Measurements from ENCODE around the gene PECR.

PECR gene

GRCh38 chr2:216039918-216040317, 41.7 kb downstream of the PECR start:
- H3K9me3 ChIP-seq (ENCODE audit: control insufficient read depth, insufficient read depth, low read length): no peaks in the 10 kb centered on the region
- no peaks in the 10 kb centered on the region for H3K4me1 ChIP-seq (ENCODE audit: control insufficient read depth, insufficient read depth, low read length)
- no peak overlapping the region for H3K4me3 ChIP-seq (ENCODE audit: low read depth, low read length)
- H3K27me3 ChIP-seq (ENCODE audit: control insufficient read depth, insufficient read depth, low read length): no peaks in the 10 kb centered on the region
- H3K36me3 ChIP-seq (ENCODE audit: control insufficient read depth, insufficient read depth, low read length): peaks cover 4% of the 10 kb centered on the region
- no peak overlapping the region for H3K9ac ChIP-seq (ENCODE audit: low read depth, low read length)

- Histone ChIP-seq H3K4me3 (ENCODE audit: low read depth, low read length) (no peak overlapping the region), H3K9ac (ENCODE audit: low read depth, low read length) (no peak overlapping the region), H3K4me1 (ENCODE audit: control insufficient read depth, insufficient read depth, low read length) (no peaks in the 10 kb centered on the region), H3K36me3 (ENCODE audit: control insufficient read depth, insufficient read depth, low read length) (peaks cover 4% of the 10 kb centered on the region), H3K9me3 (ENCODE audit: control insufficient read depth, insufficient read depth, low read length) (no peaks in the 10 kb centered on the region), H3K27me3 (ENCODE audit: control insufficient read depth, insufficient read depth, low read length) (no peaks in the 10 kb centered on the region)
These were observed 47.5 kb downstream of the PECR start for GRCh38 chr2:216034065-216034464.

GRCh38 chr2:216033403-216033802, 48.2 kb downstream of the PECR start:
- Histone ChIP-seq H3K36me3 (ENCODE audit: control insufficient read depth, insufficient read depth, low read length) (peaks cover 4% of the 10 kb centered on the region), H3K9ac (ENCODE audit: low read depth, low read length) (no peak overlapping the region), H3K9me3 (ENCODE audit: control insufficient read depth, insufficient read depth, low read length) (no peaks in the 10 kb centered on the region), H3K27me3 (ENCODE audit: control insufficient read depth, insufficient read depth, low read length) (no peaks in the 10 kb centered on the region), H3K4me3 (ENCODE audit: low read depth, low read length) (no peak overlapping the region), H3K4me1 (ENCODE audit: control insufficient read depth, insufficient read depth, low read length) (no peaks in the 10 kb centered on the region)

GRCh38 chr2:216031960-216032689, 49.5 kb downstream of the PECR start:
- H3K27me3 ChIP-seq (ENCODE audit: control insufficient read depth, insufficient read depth, low read length): no peaks in the 10 kb centered on the region
- H3K4me1 ChIP-seq (ENCODE audit: control insufficient read depth, insufficient read depth, low read length): no peaks in the 10 kb centered on the region
- no peaks in the 10 kb centered on the region for H3K9me3 ChIP-seq (ENCODE audit: control insufficient read depth, insufficient read depth, low read length)
- H3K36me3 ChIP-seq (ENCODE audit: control insufficient read depth, insufficient read depth, low read length): peaks cover 4% of the 10 kb centered on the region
- H3K9ac ChIP-seq (ENCODE audit: low read depth, low read length): no peak overlapping the region
- no peak overlapping the region for H3K4me3 ChIP-seq (ENCODE audit: low read depth, low read length)

- no peak overlapping the region for H3K4me3 ChIP-seq (ENCODE audit: low read depth, low read length)
- no peaks in the 10 kb centered on the region for H3K27me3 ChIP-seq (ENCODE audit: control insufficient read depth, insufficient read depth, low read length)
- no peaks in the 10 kb centered on the region for H3K4me1 ChIP-seq (ENCODE audit: control insufficient read depth, insufficient read depth, low read length)
- no peaks in the 10 kb centered on the region for H3K9me3 ChIP-seq (ENCODE audit: control insufficient read depth, insufficient read depth, low read length)
- no peak overlapping the region for H3K9ac ChIP-seq (ENCODE audit: low read depth, low read length)
- peaks cover 4% of the 10 kb centered on the region for H3K36me3 ChIP-seq (ENCODE audit: control insufficient read depth, insufficient read depth, low read length)
These were observed 51.4 kb downstream of the PECR start for GRCh38 chr2:216030216-216030615.

GRCh38 chr2:216029416-216030129, 52.0 kb downstream of the PECR start:
- Histone ChIP-seq H3K9ac (ENCODE audit: low read depth, low read length) (no peak overlapping the region), H3K36me3 (ENCODE audit: control insufficient read depth, insufficient read depth, low read length) (peaks cover 4% of the 10 kb centered on the region), H3K27me3 (ENCODE audit: control insufficient read depth, insufficient read depth, low read length) (no peaks in the 10 kb centered on the region), H3K4me3 (ENCODE audit: low read depth, low read length) (no peak overlapping the region), H3K4me1 (ENCODE audit: control insufficient read depth, insufficient read depth, low read length) (no peaks in the 10 kb centered on the region), H3K9me3 (ENCODE audit: control insufficient read depth, insufficient read depth, low read length) (no peaks in the 10 kb centered on the region)

- no peak overlapping the region for H3K4me3 ChIP-seq (ENCODE audit: low read depth, low read length)
- H3K36me3 ChIP-seq (ENCODE audit: control insufficient read depth, insufficient read depth, low read length): peaks cover 4% of the 10 kb centered on the region
- H3K4me1 ChIP-seq (ENCODE audit: control insufficient read depth, insufficient read depth, low read length): no peaks in the 10 kb centered on the region
- no peaks in the 10 kb centered on the region for H3K9me3 ChIP-seq (ENCODE audit: control insufficient read depth, insufficient read depth, low read length)
- no peaks in the 10 kb centered on the region for H3K27me3 ChIP-seq (ENCODE audit: control insufficient read depth, insufficient read depth, low read length)
- no peak overlapping the region for H3K9ac ChIP-seq (ENCODE audit: low read depth, low read length)
These were observed 56.8 kb downstream of the PECR start for GRCh38 chr2:216024779-216025336.

GRCh38 chr2:216023055-216023648, 58.5 kb downstream of the PECR start:
- Histone ChIP-seq H3K4me3 (ENCODE audit: low read depth, low read length) (no peak overlapping the region), H3K36me3 (ENCODE audit: control insufficient read depth, insufficient read depth, low read length) (no peaks in the 10 kb centered on the region), H3K27me3 (ENCODE audit: control insufficient read depth, insufficient read depth, low read length) (no peaks in the 10 kb centered on the region), H3K9ac (ENCODE audit: low read depth, low read length) (no peak overlapping the region), H3K4me1 (ENCODE audit: control insufficient read depth, insufficient read depth, low read length) (no peaks in the 10 kb centered on the region), H3K9me3 (ENCODE audit: control insufficient read depth, insufficient read depth, low read length) (no peaks in the 10 kb centered on the region)

- Histone ChIP-seq H3K27me3 (ENCODE audit: control insufficient read depth, insufficient read depth, low read length) (no peaks in the 10 kb centered on the region), H3K9ac (ENCODE audit: low read depth, low read length) (no peak overlapping the region), H3K4me3 (ENCODE audit: low read depth, low read length) (no peak overlapping the region), H3K4me1 (ENCODE audit: control insufficient read depth, insufficient read depth, low read length) (no peaks in the 10 kb centered on the region), H3K36me3 (ENCODE audit: control insufficient read depth, insufficient read depth, low read length) (no peaks in the 10 kb centered on the region), H3K9me3 (ENCODE audit: control insufficient read depth, insufficient read depth, low read length) (no peaks in the 10 kb centered on the region)
These were observed 59.6 kb downstream of the PECR start for GRCh38 chr2:216021768-216022565.

- Histone ChIP-seq H3K9me3 (ENCODE audit: control insufficient read depth, insufficient read depth, low read length) (no peaks in the 10 kb centered on the region), H3K4me1 (ENCODE audit: control insufficient read depth, insufficient read depth, low read length) (peaks cover 2% of the 10 kb centered on the region), H3K4me3 (ENCODE audit: low read depth, low read length) (no peak overlapping the region), H3K27me3 (ENCODE audit: control insufficient read depth, insufficient read depth, low read length) (no peaks in the 10 kb centered on the region), H3K36me3 (ENCODE audit: control insufficient read depth, insufficient read depth, low read length) (no peaks in the 10 kb centered on the region), H3K9ac (ENCODE audit: low read depth, low read length) (no peak overlapping the region)
These were observed 62.9 kb downstream of the PECR start for GRCh38 chr2:216018709-216019108.

GRCh38 chr2:216017365-216017764, 64.2 kb downstream of the PECR start:
- Histone ChIP-seq H3K4me1 (ENCODE audit: control insufficient read depth, insufficient read depth, low read length) (peaks cover 4% of the 10 kb centered on the region), H3K27me3 (ENCODE audit: control insufficient read depth, insufficient read depth, low read length) (no peaks in the 10 kb centered on the region), H3K9me3 (ENCODE audit: control insufficient read depth, insufficient read depth, low read length) (no peaks in the 10 kb centered on the region), H3K36me3 (ENCODE audit: control insufficient read depth, insufficient read depth, low read length) (no peaks in the 10 kb centered on the region), H3K4me3 (ENCODE audit: low read depth, low read length) (no peak overlapping the region), H3K9ac (ENCODE audit: low read depth, low read length) (peak overlapping the region; percentile 24)
